Measurements from ENCODE around the gene TEX50.
"Not testable (repeated sequence)": the region's sequence is repeated elsewhere in the genome, so short reads cannot be mapped to it uniquely, and the experiment has no call there.

Gene TEX50

GRCh38 chr1:173663159-173663558 lies 28.0 kb downstream of the TEX50 start:
- no peak for DNase-seq

- DNase-seq = no peak
Observed at GRCh38 chr1:173666646-173667045, 31.5 kb downstream of the TEX50 start.

DNA sequence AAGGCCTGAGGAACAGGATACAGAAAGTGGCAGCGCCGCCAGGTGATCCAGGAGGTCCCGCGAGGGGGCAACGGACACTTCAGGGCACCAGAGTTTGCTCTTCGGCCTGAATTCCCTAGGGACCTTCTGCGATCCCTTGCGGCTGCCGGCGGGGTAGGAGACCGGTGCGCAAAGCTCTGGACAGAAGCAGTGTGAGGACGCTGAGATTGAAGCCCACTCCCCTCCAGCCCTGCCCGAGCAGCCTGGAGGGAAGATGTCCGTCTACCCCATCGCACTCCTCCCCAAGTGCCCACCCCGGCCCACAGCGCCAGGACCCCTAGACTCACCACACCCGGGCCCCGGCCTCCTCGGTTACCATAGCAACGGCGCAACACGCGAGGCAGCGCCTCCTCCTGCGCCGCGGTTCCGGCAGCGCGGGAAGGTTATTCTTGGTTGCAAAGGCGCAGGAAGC lies 34.4 kb downstream of the TEX50 start, which contains the start of gene ANKRD45:
Gene ANKRD45 (minus strand): TSS at position 361 of the 451 bp plus-strand sequence. CDS start 10,433 bp downstream, outside the sequence.
- no peak for DNase-seq

DNA sequence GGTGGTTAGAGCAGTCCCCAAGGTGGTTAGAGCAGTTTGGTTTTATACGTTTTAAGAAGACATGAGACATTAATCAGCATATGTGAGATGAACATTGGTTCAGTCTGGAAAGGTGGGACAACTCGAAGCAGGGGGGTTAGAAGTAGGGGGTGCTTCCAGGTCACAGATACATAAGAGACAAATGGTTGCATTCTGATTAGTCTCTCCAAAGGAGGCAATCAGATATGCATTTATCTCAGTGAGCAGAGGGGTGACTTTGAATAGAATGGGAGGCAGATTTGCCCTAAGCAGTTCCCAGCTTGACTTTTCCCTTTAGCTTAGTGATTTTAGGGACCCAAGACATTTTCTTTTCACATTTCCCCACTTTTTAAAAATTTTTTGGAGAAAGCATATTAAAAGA lies 39.4 kb downstream of the TEX50 start:
- not testable (repeated sequence) for DNase-seq

GRCh38 chr1:173680152-173680551 lies 45.0 kb downstream of the TEX50 start:
- not testable (repeated sequence) for DNase-seq

GRCh38 chr1:173682184-173682583 lies 47.0 kb downstream of the TEX50 start:
- no peak for DNase-seq

DNA sequence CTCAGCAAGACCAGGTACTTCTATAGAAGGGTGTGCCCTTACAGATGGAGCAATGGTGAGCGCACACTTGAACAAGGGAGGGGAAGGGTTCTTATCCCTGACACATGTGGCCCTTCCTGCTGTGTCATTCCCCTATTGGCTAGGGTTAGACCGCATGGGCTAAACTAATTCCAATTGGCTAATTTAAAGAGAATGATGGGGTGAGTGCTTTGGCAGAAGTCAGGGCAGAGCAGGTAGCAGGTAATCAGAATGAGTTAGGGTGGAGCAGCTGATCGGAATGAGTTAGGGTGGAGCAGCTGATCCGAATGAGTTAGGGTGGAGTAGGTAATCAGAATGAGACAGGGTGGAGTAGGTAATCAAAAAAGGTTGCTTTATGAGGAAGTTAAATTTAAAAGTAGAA lies 48.7 kb downstream of the TEX50 start:
- not testable (repeated sequence) for DNase-seq

DNA sequence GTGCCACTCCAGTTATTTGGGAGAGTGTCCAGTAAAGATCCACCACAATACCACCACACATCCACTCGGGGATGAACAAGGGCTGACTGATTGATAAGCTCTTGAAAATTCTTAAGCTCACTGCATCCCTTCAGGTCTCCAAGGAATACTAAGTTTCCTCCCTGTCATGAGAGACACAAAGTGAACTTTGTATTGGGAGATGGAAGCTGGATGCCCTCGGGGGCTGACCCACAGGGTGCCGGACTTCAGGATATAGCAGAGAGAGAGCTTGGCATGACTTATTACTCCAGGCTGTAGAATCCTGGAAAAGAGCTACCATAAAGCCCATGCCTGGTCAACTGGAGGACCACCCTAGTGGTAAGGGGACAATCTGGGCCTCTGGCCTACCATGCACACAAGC lies 50.0 kb downstream of the TEX50 start:
- not testable (repeated sequence) for DNase-seq

All from activated CD4-positive, alpha-beta T cell treated with anti-CD3 and anti-CD28 coated beads for 1 hour (primary cell).